GM13976 (cell line): Measurements from ENCODE around the gene EIF3CL.
"Not testable (repeated sequence)": the region's sequence is repeated elsewhere in the genome, so short reads cannot be mapped to it uniquely, and the experiment has no call there.

Experiments
- DNase-seq: peaks from one replicate; pipeline ENCODE4 v3.0.0; 2012; ENCODE audit warnings: low spot score
- in situ Hi-C: fragments of 300-500 bp; cut with MboI; formaldehyde crosslinking; loops from one replicate; pipeline ENCODE4 v1.12.0; 2022; ENCODE audit warnings: low sequenced_read_pairs, mixed read lengths, inconsistent platforms; ENCODE audit not compliant: unreplicated experiment

Gene EIF3CL

DNA sequence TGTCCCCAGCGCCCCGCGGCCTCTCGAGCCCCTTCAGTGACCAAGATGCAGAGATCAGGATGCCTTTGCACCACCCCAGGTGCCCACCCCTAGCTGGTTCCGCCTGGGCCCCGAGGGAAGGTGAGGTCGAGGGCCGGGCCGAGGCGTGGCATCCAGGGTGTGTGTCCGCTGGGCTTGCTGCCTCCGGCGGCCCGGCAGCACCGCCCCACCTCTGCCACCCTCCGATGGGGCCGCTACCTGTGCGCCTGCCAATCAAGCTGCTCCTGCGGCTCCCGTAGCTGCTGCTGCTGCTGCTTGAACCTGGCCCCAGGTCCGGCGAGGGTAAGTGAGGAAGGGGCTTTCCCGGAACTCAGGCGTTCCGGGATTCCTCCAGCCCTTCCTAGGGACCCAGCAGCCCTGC is 29.4 kb downstream of the EIF3CL start:
- in situ Hi-C loops, DNase-seq: not testable (repeated sequence)

DNA sequence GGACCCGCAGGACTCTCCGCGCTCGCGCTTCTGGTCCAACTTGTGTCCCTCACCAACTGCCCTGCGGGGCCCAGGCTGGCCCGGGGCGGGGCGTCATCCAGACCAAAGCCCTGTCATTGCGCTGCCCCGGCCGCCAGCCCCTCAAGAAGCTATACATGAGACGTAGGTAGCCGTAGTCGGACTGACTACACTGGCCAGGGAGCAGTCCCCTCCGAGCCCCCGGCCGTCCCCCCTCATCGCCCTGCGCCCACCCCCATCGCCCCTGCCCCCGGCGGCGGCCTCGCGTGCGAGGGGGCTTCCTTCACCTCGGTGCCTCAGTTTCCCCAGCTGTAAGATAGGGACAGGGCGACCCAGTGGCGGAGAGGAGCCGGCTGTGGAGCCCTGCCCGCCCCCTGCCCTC is 35.7 kb downstream of the EIF3CL start:
- DNase-seq, in situ Hi-C loops: not testable (repeated sequence)

GRCh38 chr16:28364268-28365173 is 39.1 kb downstream of the EIF3CL start:
- DNase-seq, in situ Hi-C loops: not testable (repeated sequence)

DNA sequence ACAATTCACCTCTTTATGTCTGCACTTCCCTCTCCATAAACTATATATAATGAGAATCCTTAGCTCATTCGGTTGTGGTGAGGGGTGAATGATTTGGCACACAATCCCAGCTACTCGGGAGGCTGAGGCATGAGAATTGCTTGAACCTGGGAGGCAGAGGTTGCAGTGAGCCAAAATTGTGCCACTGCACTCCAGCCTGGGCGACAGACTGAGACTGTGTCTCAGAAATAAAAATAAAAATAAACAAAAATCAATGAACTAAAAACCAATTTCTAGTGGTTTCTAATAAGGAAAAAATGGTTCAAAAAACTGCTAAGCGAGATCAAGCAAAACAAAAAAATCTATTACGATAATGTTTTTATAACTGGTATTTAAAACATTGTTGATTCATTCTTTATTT is 40.2 kb downstream of the EIF3CL start, which contains the start of gene NPIPB6:
Gene NPIPB6 (minus strand): TSS at position 101 of the 400 bp plus-strand sequence. CDS start 686 bp downstream, outside the sequence.
- in situ Hi-C loops, DNase-seq: not testable (repeated sequence)

DNA sequence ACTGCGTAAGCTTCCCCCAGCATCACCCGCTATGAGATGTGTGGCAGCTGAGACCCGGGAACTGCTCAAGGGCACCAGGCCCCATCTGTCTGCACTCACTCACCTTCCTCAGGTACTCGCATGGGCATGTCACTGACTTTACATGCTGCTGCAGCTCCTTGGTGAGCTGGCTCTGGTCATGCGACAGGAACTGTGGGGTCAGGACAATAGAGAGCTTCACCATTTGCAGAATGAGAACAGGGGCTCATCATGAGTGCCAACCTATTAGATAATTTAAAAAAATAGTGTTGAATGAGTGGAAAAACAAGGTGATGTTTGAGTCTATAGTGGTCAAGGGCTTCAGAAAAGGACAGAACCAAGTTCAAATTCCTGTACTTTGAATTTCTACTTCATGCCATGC is 41.0 kb downstream of the EIF3CL start:
- DNase-seq, in situ Hi-C loops: not testable (repeated sequence)

GRCh38 chr16:28338230-28338629 is 65.4 kb downstream of the EIF3CL start:
- in situ Hi-C loops, DNase-seq: not testable (repeated sequence)

DNA sequence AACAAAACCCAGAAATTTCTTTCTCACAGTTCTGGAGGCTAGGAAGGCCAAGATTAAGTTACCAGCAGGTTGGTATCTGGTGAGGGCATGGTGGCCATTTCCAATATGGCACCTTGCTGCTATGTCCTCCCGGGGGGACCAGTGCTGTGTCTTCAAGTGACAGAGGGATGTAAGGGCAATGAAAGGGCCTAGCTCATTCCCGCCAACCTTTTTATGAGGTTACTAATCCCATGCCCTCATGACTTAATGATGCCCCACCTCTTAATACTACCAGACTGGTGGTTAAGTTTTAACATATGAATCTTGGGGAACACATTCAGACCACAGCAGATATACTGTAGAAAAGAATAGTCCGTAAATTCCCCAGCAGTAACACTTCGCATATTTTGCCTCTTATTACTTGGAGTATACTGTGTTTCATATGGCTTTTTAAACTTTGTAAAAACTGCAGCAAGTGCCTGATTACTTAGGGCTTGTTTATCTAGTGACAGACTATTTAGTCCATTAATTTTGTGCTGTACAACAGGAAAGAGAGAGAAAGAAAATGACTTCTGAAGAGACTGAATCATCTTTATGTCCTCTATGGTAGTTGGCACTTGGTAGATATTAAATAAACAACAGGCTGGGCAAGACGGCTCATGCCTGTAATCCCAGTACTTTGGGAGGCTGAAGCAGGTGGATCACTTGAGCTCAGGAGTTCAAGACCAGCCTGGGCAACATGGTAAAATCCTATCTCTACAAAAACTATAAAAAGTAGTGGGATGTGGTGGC is 66.5 kb downstream of the EIF3CL start:
- DNase-seq, in situ Hi-C loops: not testable (repeated sequence)

GRCh38 chr16:28335678-28336077 is 68.0 kb downstream of the EIF3CL start:
- in situ Hi-C loops, DNase-seq: not testable (repeated sequence)

GRCh38 chr16:28332632-28333031 is 71.0 kb downstream of the EIF3CL start:
- DNase-seq, in situ Hi-C loops: not testable (repeated sequence)

GRCh38 chr16:28330981-28331380 is 72.7 kb downstream of the EIF3CL start:
- DNase-seq, in situ Hi-C loops: not testable (repeated sequence)

DNA sequence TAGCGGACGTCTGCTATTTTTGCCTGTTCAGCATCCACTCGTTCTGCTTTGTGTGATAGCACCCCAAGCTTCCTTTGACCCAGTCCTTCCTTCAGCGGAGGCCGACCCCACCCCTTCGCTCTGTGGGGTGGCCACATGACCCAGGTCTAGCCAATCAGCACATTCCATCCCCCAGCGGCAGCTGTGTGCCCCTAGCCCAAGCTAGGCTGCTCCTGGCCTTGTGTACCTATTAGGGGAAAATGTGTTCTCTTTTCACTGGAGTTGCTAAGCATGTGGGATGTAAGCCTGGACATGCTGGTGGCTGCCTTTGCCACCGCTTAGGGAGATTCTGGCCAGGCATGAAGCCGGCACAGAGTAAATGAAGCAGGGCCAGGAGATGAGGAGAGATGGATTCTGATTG is 73.4 kb downstream of the EIF3CL start:
- in situ Hi-C loops, DNase-seq: not testable (repeated sequence)
